Measurements from ENCODE around the gene IRGC.

DNA sequence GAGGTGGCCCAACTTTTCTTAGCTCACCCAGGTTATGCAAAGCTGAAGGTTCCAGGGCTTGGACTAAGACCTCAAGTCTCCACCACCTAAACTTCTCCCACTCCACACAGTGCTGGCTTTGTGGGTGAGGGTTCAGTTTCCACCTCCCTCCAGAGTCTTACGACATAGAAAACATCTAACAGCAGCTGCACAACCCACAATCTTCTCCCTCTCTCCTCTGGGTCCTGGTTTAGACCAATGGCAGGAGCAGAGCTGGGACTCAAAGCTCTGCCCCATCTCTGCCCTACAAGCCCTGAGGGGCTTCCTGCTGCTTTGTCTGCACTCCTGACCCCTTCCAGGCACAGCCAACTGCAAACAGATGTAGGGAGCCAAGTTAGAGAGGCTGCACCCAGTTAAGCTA is 16.0 kb downstream of the IRGC start:
- TF ChIP-seq, protein P1, sequence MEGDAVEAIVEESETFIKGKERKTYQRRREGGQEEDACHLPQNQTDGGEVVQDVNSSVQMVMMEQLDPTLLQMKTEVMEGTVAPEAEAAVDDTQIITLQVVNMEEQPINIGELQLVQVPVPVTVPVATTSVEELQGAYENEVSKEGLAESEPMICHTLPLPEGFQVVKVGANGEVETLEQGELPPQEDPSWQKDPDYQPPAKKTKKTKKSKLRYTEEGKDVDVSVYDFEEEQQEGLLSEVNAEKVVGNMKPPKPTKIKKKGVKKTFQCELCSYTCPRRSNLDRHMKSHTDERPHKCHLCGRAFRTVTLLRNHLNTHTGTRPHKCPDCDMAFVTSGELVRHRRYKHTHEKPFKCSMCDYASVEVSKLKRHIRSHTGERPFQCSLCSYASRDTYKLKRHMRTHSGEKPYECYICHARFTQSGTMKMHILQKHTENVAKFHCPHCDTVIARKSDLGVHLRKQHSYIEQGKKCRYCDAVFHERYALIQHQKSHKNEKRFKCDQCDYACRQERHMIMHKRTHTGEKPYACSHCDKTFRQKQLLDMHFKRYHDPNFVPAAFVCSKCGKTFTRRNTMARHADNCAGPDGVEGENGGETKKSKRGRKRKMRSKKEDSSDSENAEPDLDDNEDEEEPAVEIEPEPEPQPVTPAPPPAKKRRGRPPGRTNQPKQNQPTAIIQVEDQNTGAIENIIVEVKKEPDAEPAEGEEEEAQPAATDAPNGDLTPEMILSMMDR (IDR thresholded peaks at IDR 0.05), result no peak
- no peak for TF ChIP-seq POLR2A (IDR thresholded peaks at IDR 0.05)

Data from esophagus squamous epithelium (tissue), 4 donors.